Right ventricle myocardium superior (tissue), 1 donor: ENCODE results near the gene CD48. TPM values are rescaled to one million over a fixed set of nuclear protein-coding genes. Genes with fewer than 3 reads are reported as not detected.
"Not testable (repeated sequence)": the region's sequence is repeated elsewhere in the genome, so short reads cannot be mapped to it uniquely, and the experiment has no call there.

Experiments used
- ATAC-seq: fragments of 200-7000 bp; cut with Tn5 transposase; one replicate; pipeline ENCODE4 v1.9.1; 2020; ENCODE audit warnings: mild to moderate bottlenecking; ENCODE audit not compliant: poor library complexity
- DNase-seq: peaks from one replicate; pipeline ENCODE4 v3.0.0-alpha.2; 2020
- intact Hi-C: fragments of 100-400 bp; cut with DNase I; formaldehyde crosslinking; loops from one replicate; pipeline ENCODE4 v1.11.2; 2022
- total RNA-seq: library from RNA; stranded (reverse); fragmentation: NEBNext Ultra II Directional; extraction: Animal tissue kit (Norgen Biotek cat#: 25700); gene quantifications from one replicate; pipeline ENCODE4 v1.2.1, GENCODE V29; 2021
- donor health status: DM: no; HTN: yes; CAD: no; lungs with severe emphysema.

Gene CD48
- total RNA-seq, 1 donor from 2014 or later, result 0.91 TPM

- intact Hi-C loops, result no loop called here
- ATAC-seq, result no peak
- no peak for DNase-seq
Measured at GRCh38 chr1:160720356-160721085, 8.9 kb upstream of the CD48 start.

DNA sequence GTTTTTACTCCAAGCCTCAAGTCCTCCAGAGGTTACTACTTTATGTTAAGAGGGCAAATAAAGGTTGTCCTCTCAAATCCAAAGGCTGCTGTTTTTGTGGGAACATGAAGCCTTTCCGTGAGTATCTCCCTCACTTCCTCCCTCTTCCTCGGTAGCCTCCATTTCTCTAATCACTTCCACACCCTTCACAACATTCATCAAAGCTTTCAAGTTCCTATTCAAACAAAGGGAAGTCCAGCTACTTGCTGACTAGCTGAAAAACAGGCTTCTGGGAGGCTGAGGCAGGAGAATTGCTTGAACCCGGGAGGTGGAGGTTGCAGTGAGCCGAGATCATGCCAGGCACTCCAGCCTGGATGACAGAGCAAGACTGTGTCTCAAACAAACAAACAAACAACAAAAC, 6.6 kb upstream of the CD48 start:
- ATAC-seq (no peak), DNase-seq (no peak)
- intact Hi-C loops, result no loop called here

DNA sequence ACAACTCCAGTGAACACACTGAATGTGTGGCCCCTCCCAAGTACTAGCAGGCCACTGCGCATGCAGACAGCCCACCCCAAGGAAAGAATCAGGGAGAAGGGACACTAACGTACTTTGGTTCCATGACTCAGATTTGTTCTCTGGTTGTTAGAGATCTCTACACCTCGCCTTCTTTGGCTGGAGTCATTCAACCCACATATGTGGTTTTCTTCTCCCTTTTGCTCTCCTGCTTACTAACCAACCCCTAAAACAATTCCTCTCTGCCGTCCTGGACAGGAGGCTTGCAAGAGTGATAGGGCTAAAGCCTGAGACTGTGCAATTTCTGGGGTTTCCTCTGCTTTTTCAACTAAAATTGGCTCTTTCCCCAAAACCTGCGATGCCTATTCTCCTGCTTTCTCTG, 5.7 kb upstream of the CD48 start:
- DNase-seq, result no peak
- intact Hi-C loops, result no loop called here
- no peak for ATAC-seq

DNA sequence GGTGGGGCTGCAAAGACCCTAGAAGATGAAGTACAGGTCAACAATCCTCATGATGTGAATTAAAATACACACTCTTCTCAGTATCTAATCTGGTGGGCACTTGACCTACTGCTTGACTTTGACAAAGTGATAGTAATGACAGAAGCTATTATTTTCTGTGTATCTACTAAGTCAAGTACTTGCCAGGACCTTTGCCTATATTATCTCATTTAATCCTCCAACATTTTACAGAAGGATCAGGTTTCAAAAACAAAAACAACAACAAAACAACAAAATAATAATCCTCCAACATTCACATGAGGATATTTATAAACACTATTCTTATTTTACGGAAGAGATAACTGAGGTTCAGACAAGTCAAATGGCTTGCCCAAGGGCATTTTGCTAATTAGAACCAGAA, 4.4 kb upstream of the CD48 start:
- ATAC-seq, result no peak
- no peak for DNase-seq
- intact Hi-C loops, result no loop called here

DNA sequence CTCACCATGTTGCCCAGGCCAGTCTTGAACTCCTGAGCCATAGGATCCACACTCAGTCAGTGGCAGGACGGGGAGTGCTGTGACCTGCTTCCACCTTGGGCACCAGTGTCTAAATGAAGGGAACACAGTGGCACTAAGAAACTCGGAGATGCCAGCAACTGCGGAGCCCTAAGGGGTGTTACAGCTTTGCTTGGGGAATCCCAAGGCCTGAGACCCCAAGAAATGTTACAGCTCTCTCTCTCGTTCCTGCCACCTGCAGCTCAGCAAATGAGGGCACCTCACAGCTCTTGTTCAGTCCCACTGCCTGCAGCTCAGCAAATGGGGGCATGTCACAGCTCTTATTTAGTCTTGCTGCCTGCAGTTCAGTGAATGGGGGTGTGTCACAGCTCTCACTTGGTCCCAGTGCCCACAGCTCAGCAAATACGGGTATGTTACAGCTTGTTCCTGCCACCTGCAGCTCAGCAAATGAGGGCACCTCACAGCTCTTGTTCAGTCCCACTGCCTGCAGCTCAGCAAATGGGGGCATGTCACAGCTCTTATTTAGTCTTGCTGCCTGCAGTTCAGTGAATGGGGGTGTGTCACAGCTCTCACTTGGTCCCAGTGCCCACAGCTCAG, 2.5 kb upstream of the CD48 start:
- ATAC-seq, intact Hi-C loops, DNase-seq: not testable (repeated sequence)

DNA sequence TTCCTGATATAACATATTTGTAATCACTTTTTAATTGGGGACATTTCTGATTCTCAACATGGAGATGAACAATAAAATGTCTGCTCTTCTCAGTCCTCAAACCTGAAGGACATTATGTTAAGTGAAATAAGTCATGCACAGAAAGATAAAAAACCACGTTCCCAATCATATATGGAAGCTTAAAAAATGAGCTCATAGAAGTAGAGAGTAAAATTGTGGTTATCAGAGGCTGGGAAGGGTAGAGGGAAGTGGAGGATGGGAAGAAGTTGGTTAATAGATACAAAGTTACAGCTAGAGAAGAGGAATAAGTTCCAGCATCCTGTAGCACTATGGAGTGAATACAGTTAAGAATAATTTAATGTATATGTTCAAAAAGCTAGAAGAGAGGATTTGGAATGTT, 1.5 kb upstream of the CD48 start:
- intact Hi-C loops, result no loop called here
- no peak for DNase-seq
- no peak for ATAC-seq

- peak; percentile 31 for ATAC-seq
- DNase-seq, intact Hi-C loops: not testable (repeated sequence)
Measured at GRCh38 chr1:160712525-160713080, 981 bp upstream of the CD48 start.

DNA sequence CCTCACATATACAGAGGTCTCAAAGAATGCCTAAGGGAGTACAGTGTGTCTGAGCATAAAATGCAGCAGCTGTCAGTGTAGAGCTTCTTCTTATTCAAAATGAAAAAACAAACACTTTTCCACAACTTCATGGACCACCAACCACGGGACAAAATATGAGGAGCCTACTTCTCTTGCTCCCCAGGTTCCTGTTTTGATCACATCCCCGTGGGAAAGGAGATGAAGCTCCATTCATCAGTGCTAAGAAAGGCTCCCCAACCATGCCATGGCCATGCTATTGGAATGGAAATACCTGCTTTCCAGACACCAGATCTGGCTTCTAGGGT, 383 bp downstream of the CD48 start:
- ATAC-seq (no peak), DNase-seq (no peak)
- intact Hi-C loops, result no loop called here

GRCh38 chr1:160710517-160711252, 937 bp downstream of the CD48 start:
- intact Hi-C loops, result no loop called here
- DNase-seq, result no peak

GRCh38 chr1:160709715-160710114, 1.9 kb downstream of the CD48 start:
- intact Hi-C loops, result no loop called here
- ATAC-seq (no peak), DNase-seq (no peak)

More at GRCh38 chr1:160710517-160711252, 937 bp downstream of the CD48 start:
- no peak for ATAC-seq

DNA sequence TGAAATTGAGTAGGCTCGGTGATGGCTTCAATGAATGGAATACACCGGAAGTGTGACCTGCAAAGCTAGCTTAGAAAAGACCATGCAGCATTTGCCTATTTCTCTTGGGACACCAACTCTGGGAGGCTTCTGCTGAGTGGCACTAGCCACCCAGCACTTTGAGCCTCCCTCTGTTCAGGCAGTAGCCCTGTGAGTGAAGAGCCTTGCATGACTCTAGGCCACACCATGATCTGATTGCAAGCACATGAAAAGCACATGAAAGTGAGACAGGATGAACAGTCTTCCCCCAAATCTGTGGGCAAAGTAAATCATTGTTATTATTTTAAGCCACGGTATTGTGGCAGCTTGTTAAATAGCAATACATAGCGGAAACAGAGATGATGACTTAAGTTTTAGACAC, 2.8 kb downstream of the CD48 start:
- DNase-seq (no peak), ATAC-seq (no peak)
- intact Hi-C loops, result no loop called here

- intact Hi-C loops, result no loop called here
- peak; percentile 51 for ATAC-seq
- no peak for DNase-seq
Measured at GRCh38 chr1:160708118-160708517, 3.5 kb downstream of the CD48 start.

DNA sequence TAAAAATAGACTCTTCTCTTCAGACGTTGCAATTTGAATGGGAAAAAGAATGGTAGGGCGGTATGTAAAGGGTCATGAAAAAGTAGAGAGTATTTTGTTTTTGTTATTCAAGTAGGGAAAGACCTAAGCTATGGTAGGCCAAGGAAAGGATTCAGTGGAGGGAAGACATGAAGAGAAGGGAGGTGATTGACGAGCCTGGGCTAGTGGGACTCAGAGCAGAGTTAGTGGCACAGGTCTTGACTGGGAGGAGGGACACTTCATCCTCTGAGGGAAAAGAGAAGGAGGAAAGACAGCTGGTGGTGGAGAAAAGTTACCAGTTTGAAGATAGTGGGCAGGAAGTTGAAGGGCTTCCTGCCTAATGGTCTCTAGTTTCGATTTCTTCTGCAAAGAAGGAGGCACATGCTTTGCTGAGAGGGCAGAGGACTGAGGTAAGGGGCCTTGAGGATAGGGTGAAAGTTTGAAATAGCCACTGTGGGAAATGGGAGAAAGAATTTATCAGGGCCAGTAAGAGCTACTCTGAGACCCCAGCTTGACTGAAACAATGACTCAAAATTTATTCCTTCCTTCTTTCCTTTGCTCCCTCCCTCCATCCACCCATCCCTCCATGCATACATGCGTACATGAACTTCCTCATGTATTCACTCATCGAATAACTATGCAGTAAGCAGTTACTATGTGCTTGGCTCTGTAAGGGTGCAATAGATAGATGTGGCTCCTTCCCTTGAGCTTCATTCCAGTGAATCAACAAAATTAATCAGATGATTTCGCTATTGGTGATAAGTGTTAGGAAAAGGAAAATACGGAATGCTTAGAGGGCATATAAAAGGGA, 4.2 kb downstream of the CD48 start:
- ATAC-seq, result no peak

DNA sequence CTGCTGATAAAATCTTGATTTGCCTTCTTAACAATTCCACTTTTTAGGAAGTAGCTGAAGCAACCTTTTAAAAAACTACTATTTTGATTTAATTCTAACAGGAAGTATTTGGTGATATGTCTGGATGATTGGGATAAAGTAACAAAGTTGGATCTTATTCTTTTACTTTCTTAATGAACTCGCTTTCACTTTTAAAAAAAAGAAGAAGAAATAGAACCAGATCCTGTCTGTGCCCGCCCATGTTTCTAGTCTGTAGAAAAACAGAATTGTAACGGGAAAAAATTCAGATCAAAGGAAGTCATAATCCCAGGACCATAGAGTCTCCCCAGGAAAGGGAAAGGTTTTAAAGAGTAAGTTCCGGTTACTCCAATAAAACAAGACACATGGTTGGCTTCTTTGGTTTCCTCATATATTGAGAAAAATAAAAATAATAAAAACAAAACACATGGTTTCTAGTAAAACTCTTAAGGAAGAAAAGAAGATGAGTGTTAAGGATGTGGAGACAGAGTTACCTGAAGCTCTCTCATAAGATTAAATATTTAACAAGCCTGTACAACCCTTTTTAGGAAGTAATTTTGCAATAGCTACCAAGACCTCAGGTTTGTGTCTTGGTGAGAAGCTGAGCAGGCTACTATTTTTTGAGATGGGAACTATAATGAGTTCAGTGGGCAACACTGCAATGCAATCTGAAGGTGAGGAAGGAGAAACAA, 4.9 kb downstream of the CD48 start:
- ATAC-seq (no peak), DNase-seq (no peak)
- intact Hi-C loops, result no loop called here

More for the DNA sequence above, 4.2 kb downstream of the CD48 start:
- intact Hi-C loops, result no loop called here
- no peak for DNase-seq

GRCh38 chr1:160705742-160706141, 5.9 kb downstream of the CD48 start:
- DNase-seq (no peak), ATAC-seq (no peak)
- intact Hi-C loops, result no loop called here

DNA sequence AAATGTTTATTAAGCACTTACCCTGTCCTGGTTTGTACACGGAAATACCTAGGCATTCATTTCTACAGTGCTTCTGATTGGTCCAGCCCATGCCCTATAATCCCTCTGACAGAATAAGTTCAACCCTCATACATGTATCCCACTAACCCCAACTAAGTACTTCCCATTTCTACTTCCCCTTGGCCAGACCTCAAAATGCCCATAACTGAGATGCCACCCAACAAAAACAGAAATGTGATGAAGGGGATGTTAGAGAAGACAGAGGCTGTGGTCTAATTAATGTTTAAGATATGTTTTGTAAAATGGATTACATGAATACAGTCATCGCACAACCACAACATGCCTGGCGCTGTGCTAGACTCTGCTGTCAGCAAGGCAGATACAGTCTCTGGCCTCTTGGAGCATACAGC, 6.4 kb downstream of the CD48 start:
- intact Hi-C loops, DNase-seq: not testable (repeated sequence)
- peak; percentile 85 for ATAC-seq

DNA sequence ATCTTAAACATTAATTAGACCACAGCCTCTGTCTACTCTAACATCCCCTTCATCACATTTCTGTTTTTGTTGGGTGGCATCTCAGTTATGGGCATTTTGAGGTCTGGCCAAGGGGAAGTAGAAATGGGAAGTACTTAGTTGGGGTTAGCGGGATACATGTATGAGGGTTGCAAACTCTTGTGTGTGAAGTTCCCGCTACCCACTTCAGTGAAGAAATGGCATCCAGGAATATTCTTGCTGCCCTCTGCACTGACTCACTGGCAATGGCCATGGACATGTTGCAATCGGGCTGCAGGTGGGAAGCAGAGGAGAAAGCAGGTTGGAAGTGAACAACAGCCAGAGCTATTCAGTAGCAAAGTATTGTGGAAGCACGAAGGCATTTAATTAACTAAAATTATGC, 7.4 kb downstream of the CD48 start:
- ATAC-seq (peak; percentile 82), DNase-seq (peak; percentile 47)
- intact Hi-C loops, result no loop called here

DNA sequence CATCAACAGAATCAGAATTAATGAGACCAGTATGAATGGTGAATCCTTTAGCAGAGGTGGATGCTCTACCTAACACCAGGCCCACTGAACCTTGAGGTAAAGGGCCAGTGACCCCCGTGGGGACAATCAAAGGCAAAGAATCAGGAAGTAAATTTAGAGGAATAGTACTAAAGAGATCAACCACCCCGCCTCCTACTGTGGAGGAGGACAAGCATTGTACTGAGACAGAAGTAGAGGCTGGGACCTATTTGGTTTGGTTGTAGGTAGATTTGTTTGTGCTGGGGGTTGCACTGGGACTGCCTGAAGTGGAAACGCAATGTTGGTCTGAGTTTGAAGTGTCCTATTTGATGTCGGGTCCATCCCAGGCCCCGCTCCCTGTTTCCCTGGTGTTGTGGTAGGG, 9.5 kb downstream of the CD48 start:
- DNase-seq (no peak), ATAC-seq (no peak)
- intact Hi-C loops, result no loop called here
